K562 (cell line): ENCODE results near the gene KCNJ11. TPM values are rescaled to one million over a fixed set of nuclear protein-coding genes. Genes with fewer than 3 reads are reported as not detected.

Experiments
- ATAC-seq: fragments of 200-7000 bp; cut with Tn5 transposase; 3 replicates; pipeline ENCODE4 v1.9.1; 2020; ENCODE audit warnings: moderate library complexity
- BruUV-seq: library from RNA; stranded (reverse); fragments of 400-500 nt; replicated peaks from 2 replicates; lab custom pipeline; 2021; lab: Mats Ljungman, UMichigan
- CTCF ChIA-PET: fragments of 300-600 bp; formaldehyde crosslinking; extraction: SDS; loops from one replicate; lab custom pipeline; 2021; ENCODE audit warnings: low intra/inter-chr PET ratio; lab: Yijun Ruan, JAX
- POLR2A ChIA-PET: fragments of 300-600, 350-650 bp; sonication (Branson Sonifier 250); formaldehyde crosslinking; extraction: SDS; loops from one replicate; lab custom pipeline; 2021; ENCODE audit warnings: antibody characterized with exemption, inconsistent platforms; lab: Yijun Ruan, JAX
- DNase-seq, 4 experiments: peaks; one replicate each; pipeline versions ENCODE4 v3.0.0 to v3.0.0-alpha.2; 2011 to 2018; ENCODE audit warnings: low spot score in 3 of 4, mixed read lengths in 3 of 4; ENCODE audit errors: extremely low read depth in 1 of 4
- FAIRE-seq: peaks from 2 replicates; lab custom pipeline; 2011; peaks lifted over from hg19 to GRCh38; lab: Jason Lieb, UNC
- H2AFZ ChIP-seq: 2 replicates; pipeline ENCODE4 v1.6.0; 2011; ENCODE audit warnings: low read depth, low read length, control low read depth, inconsistent platforms
- H3K27ac ChIP-seq: fragments of 200-600 bp; 3 replicates; pipeline ENCODE4 v1.8.0; 2011; ENCODE audit warnings: low read depth, mild to moderate bottlenecking, control low read depth, inconsistent platforms, low read length, moderate library complexity, mixed read lengths; ENCODE audit errors: extremely low read depth
- H3K27me3 ChIP-seq, 2 experiments: fragments of 300-600 bp in 1 of 2; 2 replicates in 1 of 2; 3 replicates in 1 of 2; pipeline versions ENCODE4 v1.6.0 to v1.8.0; 2011; ENCODE audit warnings: inconsistent platforms in 2 of 2, low read length in 2 of 2, mild to moderate bottlenecking in 1 of 2, mixed read lengths in 1 of 2, moderate library complexity in 1 of 2; ENCODE audit not compliant: control insufficient read depth in 2 of 2, insufficient read depth in 2 of 2
- H3K36me3 ChIP-seq: fragments of 300-600 bp; 3 replicates; pipeline ENCODE4 v1.8.0; 2011; ENCODE audit warnings: mild to moderate bottlenecking, low read length, inconsistent platforms; ENCODE audit not compliant: control insufficient read depth, insufficient read depth
- H3K4me1 ChIP-seq, 2 experiments: fragments of 200-600 bp in 1 of 2; replicated peaks in 1 of 2; 2 replicates in 1 of 2; 3 replicates in 1 of 2; pipeline versions ENCODE4 v1.5.1 to v1.8.0; 2011; ENCODE audit warnings: inconsistent platforms in 2 of 2, low read length in 2 of 2, mild to moderate bottlenecking in 1 of 2, mixed read lengths in 1 of 2, moderate library complexity in 1 of 2; ENCODE audit not compliant: control insufficient read depth in 2 of 2, insufficient read depth in 2 of 2
- H3K4me2 ChIP-seq: 2 replicates; pipeline ENCODE4 v1.6.1; 2011; ENCODE audit warnings: low read length, control low read depth, inconsistent platforms, mixed read lengths; ENCODE audit not compliant: insufficient read depth
- H3K4me3 ChIP-seq: fragments of 200-600 bp; sonication (generic), shearing (Covaris generic); 2 replicates; pipeline ENCODE4 v1.5.1; 2016; ENCODE audit warnings: control low read depth, inconsistent platforms
- H3K79me2 ChIP-seq: fragments of 200-600 bp; 3 replicates; pipeline ENCODE4 v1.8.0; 2011; ENCODE audit warnings: low read length, inconsistent platforms; ENCODE audit not compliant: control insufficient read depth, insufficient read depth
- H3K9ac ChIP-seq, 2 experiments: 2 replicates each; pipeline versions ENCODE4 v1.6.0 to v1.6.1; 2011; ENCODE audit warnings: low read depth in 2 of 2, low read length in 2 of 2, control low read depth in 1 of 2, inconsistent platforms in 1 of 2, mild to moderate bottlenecking in 1 of 2, mixed read lengths in 1 of 2; ENCODE audit not compliant: insufficient read depth in 1 of 2
- H3K9me1 ChIP-seq: one replicate; pipeline ENCODE4 v1.6.0; 2011; ENCODE audit warnings: inconsistent platforms, mild to moderate bottlenecking, low read length, moderate library complexity; ENCODE audit not compliant: control insufficient read depth, insufficient read depth
- H3K9me3 ChIP-seq: replicated peaks from 2 replicates; pipeline ENCODE4 v1.5.1; 2011; ENCODE audit warnings: low read depth, low read length, inconsistent platforms; ENCODE audit not compliant: control insufficient read depth, insufficient read depth
- H4K20me1 ChIP-seq: replicated peaks from 2 replicates; pipeline ENCODE4 v1.6.1; 2011; ENCODE audit warnings: low read length, inconsistent platforms, mixed read lengths; ENCODE audit not compliant: control insufficient read depth, insufficient read depth
- CREB1 ChIP-seq, 2 experiments: sonication (generic) in 1 of 2; formaldehyde crosslinking in 1 of 2; IDR thresholded peaks; 2 replicates each; pipeline versions ENCODE4 v1.6.1 to v1.8.0; 2012 to 2022; ENCODE audit warnings: inconsistent platforms in 1 of 2, mild to moderate bottlenecking in 1 of 2, missing genetic modification reagents in 1 of 2, moderate library complexity in 1 of 2
- CSDE1 ChIP-seq, 2 experiments: fragments of 450-650 bp; IDR thresholded peaks; 2 replicates each; pipeline ENCODE4 v1.6.1; 2016; ENCODE audit warnings: mild to moderate bottlenecking in 1 of 2
- DIDO1 ChIP-seq: fragments of 450-650 bp; IDR thresholded peaks from 2 replicates; pipeline ENCODE4 v1.6.1; 2016; ENCODE audit warnings: low read depth, missing biosample characterization, missing genetic modification characterization
- ERF ChIP-seq: fragments of 450-650 bp; formaldehyde crosslinking; IDR thresholded peaks from 2 replicates; pipeline ENCODE4 v1.4.0; 2020; ENCODE audit warnings: mild to moderate bottlenecking, mixed read lengths
- GABPA ChIP-seq: fragments of 200-800 bp; sonication (Bioruptor generic); conservative IDR thresholded peaks from 2 replicates; pipeline ENCODE4 v1.6.1; 2016; ENCODE audit warnings: low read depth, missing genetic modification characterization, missing compliant biosample characterization
- NFATC3 ChIP-seq: fragments of 450-650 bp; IDR thresholded peaks from 2 replicates; pipeline ENCODE4 v1.6.1; 2017; ENCODE audit warnings: mild to moderate bottlenecking
- NR1H2 ChIP-seq: sonication (generic); formaldehyde crosslinking; IDR thresholded peaks from 2 replicates; pipeline ENCODE4 v1.4.0; 2020; ENCODE audit warnings: mild to moderate bottlenecking, missing genetic modification reagents
- RB1 ChIP-seq: fragments of 450-650 bp; IDR thresholded peaks from 2 replicates; pipeline ENCODE4 v1.6.1; 2017; ENCODE audit warnings: low read depth, mild to moderate bottlenecking
- SMAD2 ChIP-seq: fragments of 150-350 bp; IDR thresholded peaks from 2 replicates; pipeline ENCODE4 v1.6.1; 2014; ENCODE audit warnings: low read depth, mild to moderate bottlenecking, low read length
- SNAPC5 ChIP-seq: fragments of 250-450 bp; sonication (Bioruptor Pico); IDR thresholded peaks from 2 replicates; pipeline ENCODE4 v1.8.0; 2021; ENCODE audit warnings: moderate library complexity, mild to moderate bottlenecking, inconsistent platforms
- TAF7 ChIP-seq: fragments of 450-650 bp; IDR thresholded peaks from 2 replicates; pipeline ENCODE4 v1.6.1; 2016; ENCODE audit warnings: missing genetic modification characterization, missing compliant biosample characterization
- THRB ChIP-seq: fragments of 450-650 bp; formaldehyde crosslinking; conservative IDR thresholded peaks from 2 replicates; pipeline ENCODE4 v1.4.0; 2022; ENCODE audit warnings: mild to moderate bottlenecking, missing genetic modification characterization
- USF2 ChIP-seq: sonication (generic); formaldehyde crosslinking; IDR thresholded peaks from 2 replicates; pipeline ENCODE4 v1.5.0; 2020; ENCODE audit warnings: missing genetic modification reagents
- ZNF197 ChIP-seq: fragments of 200-800 bp; sonication (Bioruptor generic); IDR thresholded peaks from 2 replicates; pipeline ENCODE4 v1.6.1; 2016; ENCODE audit warnings: low read depth, missing genetic modification characterization, missing compliant biosample characterization
- ZNF217 ChIP-seq: sonication (generic); formaldehyde crosslinking; IDR thresholded peaks from 2 replicates; pipeline ENCODE4 v1.8.0; 2022; ENCODE audit warnings: mild to moderate bottlenecking, missing genetic modification reagents
- ZNF253 ChIP-seq: fragments of 250-450 bp; sonication (Bioruptor Pico); conservative IDR thresholded peaks from 2 replicates; pipeline ENCODE4 v1.6.1; 2021; ENCODE audit warnings: mild to moderate bottlenecking
- ZNF408 ChIP-seq: fragments of 250-450 bp; sonication (Bioruptor Pico); IDR thresholded peaks from 2 replicates; pipeline ENCODE4 v1.4.0; 2020; ENCODE audit warnings: low read depth, mild to moderate bottlenecking, moderate library complexity
- ZNF507 ChIP-seq: conservative IDR thresholded peaks from 2 replicates; pipeline ENCODE4 v1.6.1; 2017; ENCODE audit warnings: missing genetic modification characterization, missing compliant biosample characterization
- ZNF785 ChIP-seq: fragments of 250-450 bp; sonication (Bioruptor Pico); IDR thresholded peaks from 2 replicates; pipeline ENCODE4 v1.4.0; 2020; ENCODE audit warnings: mild to moderate bottlenecking
- WGBS: fragments of 100-300 bp; shearing (Covaris generic); methylation state at CpG from one replicate; pipeline ENCODE4 v1.1.6; 2016; ENCODE audit warnings: low coverage, mixed read lengths; ENCODE audit not compliant: insufficient coverage; ENCODE audit errors: missing lambda C conversion rate; 5-methylcytosine and 5-hydroxymethylcytosine counted together
- in situ Hi-C: fragments of 300-500 bp; cut with MboI; formaldehyde crosslinking; loops from 4 replicates; pipeline ENCODE4 v1.15.0; 2018; ENCODE audit warnings: inconsistent platforms, mixed read lengths
- intact Hi-C: fragments of 100-400 bp; cut with micrococcal nuclease; formaldehyde crosslinking; loops from 2 replicates; pipeline ENCODE4 v1.14.2; 2022
- polyA plus RNA-seq, 8 experiments: library from polyadenylated mRNA; depleted of rRNA in 4 of 8; stranded (reverse) in 5 of 8; unstranded in 3 of 8; fragments of >200 nt; fragmentation: Nextera tagmentation in 2 of 8; fragmentation: Illumina TruSeq in 1 of 8; extraction: Ambion mirVana in 2 of 8; extraction: Trizol in 1 of 8; gene quantifications; 2 replicates each; pipeline versions ENCODE4 v1.2.1 to v1.2.3, GENCODE V29; 2011 to 2014; ENCODE audit warnings: inconsistent platforms in 1 of 8, missing spikeins in 1 of 8
- total RNA-seq, 7 experiments: library from RNA; depleted of rRNA in 6 of 7; stranded (reverse); fragments of >200 nt in 6 of 7; fragmentation: Illumina TruSeq in 2 of 7; extraction: Trizol in 2 of 7; gene quantifications; 2 replicates each; pipeline versions ENCODE4 v1.2.1 to v1.2.3, GENCODE V29; 2011 to 2021; ENCODE audit warnings: low replicate concordance in 1 of 7
- TF ChIP-seq, protein P1 (sequence below): fragments of 250-450 bp; sonication (Bioruptor Pico); IDR thresholded peaks from 2 replicates; pipeline ENCODE4 v1.5.0; 2021; ENCODE audit warnings: mild to moderate bottlenecking, borderline replicate concordance

Gene KCNJ11
- total and polyA plus RNA-seq, 9 of the 15 experiments (the other 6 are each of a cell fraction or from before 2014, with no cell fraction given) = 0.54 to 3.7 (median 0.86) TPM; not detected in 2

- no peak overlapping the region for H3K27ac ChIP-seq
- no peak overlapping the region for H3K9ac ChIP-seq
- BruUV-seq = TSS peak; percentile 4
- DNase-seq (no peak), ATAC-seq (no peak), FAIRE-seq (no peak)
- intact Hi-C loops (no loop called here), in situ Hi-C loops (no loop called here)
- H3K4me2 ChIP-seq = no peak overlapping the region
- TF ChIP-seq NR1H2 (CRISPR knock-in tag) (no peak), GABPA (tag) (no peak), ZNF253 (CRISPR knock-in tag) (no peak), CREB1 (IDR thresholded peaks at IDR 0.05) (no peak), CREB1 (CRISPR knock-in tag; IDR thresholded peaks at IDR 0.05) (no peak), ZNF408 (CRISPR knock-in tag) (no peak), TAF7 (tag) (no peak), ZNF217 (CRISPR knock-in tag) (no peak), NFATC3 (no peak), THRB (CRISPR knock-in tag) (no peak), ZNF197 (CRISPR knock-in tag) (no peak), ZNF507 (tag) (no peak), SNAPC5 (no peak), ZNF785 (CRISPR knock-in tag) (no peak), RB1 (no peak), ERF (CRISPR knock-in tag) (no peak), USF2 (no peak), DIDO1 (no peak), CSDE1 (IDR thresholded peaks at IDR 0.05) (no peak), SMAD2 (no peak)
- TF ChIP-seq, protein P1, sequence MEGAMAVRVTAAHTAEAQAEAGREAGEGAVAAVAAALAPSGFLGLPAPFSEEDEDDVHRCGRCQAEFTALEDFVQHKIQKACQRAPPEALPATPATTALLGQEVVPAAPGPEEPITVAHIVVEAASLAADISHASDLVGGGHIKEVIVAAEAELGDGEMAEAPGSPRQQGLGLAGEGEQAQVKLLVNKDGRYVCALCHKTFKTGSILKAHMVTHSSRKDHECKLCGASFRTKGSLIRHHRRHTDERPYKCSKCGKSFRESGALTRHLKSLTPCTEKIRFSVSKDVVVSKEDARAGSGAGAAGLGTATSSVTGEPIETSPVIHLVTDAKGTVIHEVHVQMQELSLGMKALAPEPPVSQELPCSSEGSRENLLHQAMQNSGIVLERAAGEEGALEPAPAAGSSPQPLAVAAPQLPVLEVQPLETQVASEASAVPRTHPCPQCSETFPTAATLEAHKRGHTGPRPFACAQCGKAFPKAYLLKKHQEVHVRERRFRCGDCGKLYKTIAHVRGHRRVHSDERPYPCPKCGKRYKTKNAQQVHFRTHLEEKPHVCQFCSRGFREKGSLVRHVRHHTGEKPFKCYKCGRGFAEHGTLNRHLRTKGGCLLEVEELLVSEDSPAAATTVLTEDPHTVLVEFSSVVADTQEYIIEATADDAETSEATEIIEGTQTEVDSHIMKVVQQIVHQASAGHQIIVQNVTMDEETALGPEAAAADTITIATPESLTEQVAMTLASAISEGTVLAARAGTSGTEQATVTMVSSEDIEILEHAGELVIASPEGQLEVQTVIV (CRISPR knock-in tag) = no peak
- H3K9me1 ChIP-seq = no peaks in the 10 kb centered on the region
- H3K9me3 ChIP-seq = no peaks in the 10 kb centered on the region
- H3K4me1 ChIP-seq = no peaks in the 10 kb centered on the region
- 58% methylated on average over 2 of the region's 2 CpGs for WGBS
- H3K36me3 ChIP-seq = peaks cover 70% of the 10 kb centered on the region; the same call in 2 of the 3 replicates
- no peaks in the 10 kb centered on the region for H4K20me1 ChIP-seq
- ChIA-PET POLR2A (interaction anchor here (1.0 kb wide), 1 partner anchor 18 kb away, joined by 6 read pairs; no protein-coding TSS in a partner anchor), CTCF (no interaction called here)
- no peak overlapping the region for H3K4me3 ChIP-seq
- H3K79me2 ChIP-seq = no peaks in the 10 kb centered on the region
- H2AFZ ChIP-seq = no peak overlapping the region
- no peaks in the 10 kb centered on the region for H3K27me3 ChIP-seq
These were observed 9.8 kb downstream of the KCNJ11 start for GRCh38 chr11:17378655-17379054.
